Neural cell (in vitro differentiated cells): ENCODE results near the gene CDC42SE1. TPM values are rescaled to one million over a fixed set of nuclear protein-coding genes. Genes with fewer than 3 reads are reported as not detected.

Source experiments
- H2AFZ ChIP-seq: fragments of 200-600, 300-800 bp; sonication (generic), shearing (Covaris generic); 2 replicates; pipeline ENCODE4 v1.6.0; 2014; ENCODE audit warnings: low read depth, mild to moderate bottlenecking, antibody characterized with exemption, low read length, moderate library complexity
- H3F3A ChIP-seq: fragments of 200-600 bp; shearing (Covaris generic); 2 replicates; pipeline ENCODE4 v1.6.1; 2016; ENCODE audit warnings: mild to moderate bottlenecking, moderate library complexity, mixed read lengths, antibody characterized with exemption, low read length; ENCODE audit not compliant: insufficient read depth, poor library complexity, severe bottlenecking
- H3K27ac ChIP-seq: fragments of 200-600, 300-800 bp; sonication (generic), shearing (Covaris generic); 2 replicates; pipeline ENCODE4 v1.5.1; 2014; ENCODE audit warnings: mild to moderate bottlenecking, low read length, moderate library complexity
- H3K27me3 ChIP-seq: fragments of 300-800, 200-600 bp; sonication (generic), shearing (Covaris generic); 2 replicates; pipeline ENCODE4 v1.6.0; 2014; ENCODE audit warnings: mild to moderate bottlenecking, low read depth, low read length, moderate library complexity; ENCODE audit not compliant: insufficient read depth
- H3K36me3 ChIP-seq: fragments of 300-800, 200-600 bp; sonication (generic), shearing (Covaris generic); 2 replicates; pipeline ENCODE4 v1.5.1; 2014; ENCODE audit warnings: mild to moderate bottlenecking, antibody characterized with exemption, low read length, moderate library complexity; ENCODE audit not compliant: insufficient read depth
- H3K4me2 ChIP-seq: fragments of 300-800, 200-600 bp; sonication (generic), shearing (Covaris generic); 2 replicates; pipeline ENCODE4 v1.6.0; 2014; ENCODE audit warnings: mild to moderate bottlenecking, low read length
- H3K4me3 ChIP-seq: fragments of 300-800, 200-600 bp; sonication (generic), shearing (Covaris generic); 2 replicates; pipeline ENCODE4 v1.5.1; 2014; ENCODE audit warnings: mild to moderate bottlenecking, low read length, moderate library complexity
- H3K79me2 ChIP-seq: fragments of 200-600 bp; shearing (Covaris generic); replicated peaks from 2 replicates; pipeline ENCODE4 v1.6.0; 2014; ENCODE audit warnings: mild to moderate bottlenecking, low read length, moderate library complexity; ENCODE audit not compliant: insufficient read depth
- H3K9ac ChIP-seq: fragments of 300-800, 200-600 bp; sonication (generic), shearing (Covaris generic); 2 replicates; pipeline ENCODE4 v1.6.1; 2016; ENCODE audit warnings: mild to moderate bottlenecking, low read length, mixed read lengths
- H3K9me2 ChIP-seq: fragments of 200-600 bp; shearing (Covaris generic); 2 replicates; pipeline ENCODE4 v1.6.1; 2016; ENCODE audit warnings: mild to moderate bottlenecking, low read length, mixed read lengths; ENCODE audit not compliant: insufficient read depth
- H3K9me3 ChIP-seq: fragments of 200-600, 300-800 bp; sonication (generic), shearing (Covaris generic); 2 replicates; pipeline ENCODE4 v1.6.1; 2016; ENCODE audit warnings: mild to moderate bottlenecking, mixed run types, low read length, moderate library complexity, mixed read lengths
- H4K20me1 ChIP-seq: fragments of 200-600 bp; shearing (Covaris generic); 2 replicates; pipeline ENCODE4 v1.6.1; 2016; ENCODE audit warnings: mild to moderate bottlenecking, mixed run types; ENCODE audit not compliant: insufficient read depth
- CTCF ChIP-seq: fragments of 450-650 bp; IDR thresholded peaks from 2 replicates; pipeline ENCODE4 v1.5.1; 2014; ENCODE audit warnings: antibody characterized with exemption, mild to moderate bottlenecking, moderate library complexity; ENCODE audit not compliant: poor library complexity, severe bottlenecking
- EP300 ChIP-seq: fragments of 450-650 bp; conservative IDR thresholded peaks from 2 replicates; pipeline ENCODE4 v1.6.1; 2014; ENCODE audit warnings: antibody characterized with exemption, mild to moderate bottlenecking, moderate library complexity; ENCODE audit not compliant: poor library complexity, severe bottlenecking
- EZH2 ChIP-seq: fragments of 200-600, 300-800 bp; shearing (Covaris generic), sonication (generic); IDR thresholded peaks from 2 replicates; pipeline ENCODE4 v1.6.1; 2014; ENCODE audit warnings: antibody characterized with exemption, low read length, borderline replicate concordance, mild to moderate bottlenecking; ENCODE audit not compliant: insufficient read depth, poor library complexity, severe bottlenecking
- MXI1 ChIP-seq: fragments of 450-650 bp; conservative IDR thresholded peaks from 2 replicates; pipeline ENCODE4 v1.6.1; 2014; ENCODE audit warnings: antibody characterized with exemption, mild to moderate bottlenecking; ENCODE audit not compliant: poor library complexity, severe bottlenecking
- POLR2AphosphoS5 ChIP-seq: IDR thresholded peaks from 2 replicates; pipeline ENCODE4 v1.6.1; 2012
- RAD21 ChIP-seq: fragments of 450-650 bp; conservative IDR thresholded peaks from 2 replicates; pipeline ENCODE4 v1.6.1; 2014; ENCODE audit warnings: antibody characterized with exemption, mild to moderate bottlenecking, moderate library complexity
- REST ChIP-seq: IDR thresholded peaks from 2 replicates; pipeline ENCODE4 v1.6.1; 2012; ENCODE audit warnings: borderline replicate concordance
- SMC3 ChIP-seq: fragments of 450-650 bp; conservative IDR thresholded peaks from 2 replicates; pipeline ENCODE4 v1.6.1; 2014; ENCODE audit warnings: antibody characterized with exemption, mild to moderate bottlenecking, moderate library complexity; ENCODE audit not compliant: poor library complexity
- TAF1 ChIP-seq: IDR thresholded peaks from 2 replicates; pipeline ENCODE4 v1.6.1; 2012; ENCODE audit warnings: low read depth
- polyA plus RNA-seq: library from polyadenylated mRNA; depleted of rRNA; stranded (reverse); fragments of >200 nt; gene quantifications from 2 replicates; pipeline ENCODE4 v1.2.3, GENCODE V29; 2014

Gene CDC42SE1
- polyA plus RNA-seq, 1 donor from 2014 or later: 102 TPM

- H3K9ac ChIP-seq: no peak within 1 kb of the TSS
- no peaks in the 10 kb centered on the region for H4K20me1 ChIP-seq
- H3K9me3 ChIP-seq: no peaks in the 10 kb centered on the region
- H3K36me3 ChIP-seq: no peaks in the 10 kb centered on the region
- H3K4me2 ChIP-seq: no peak within 1 kb of the TSS
- no peak within 1 kb of the TSS for H3K27ac ChIP-seq
- no peaks in the 10 kb centered on the region for H3K9me2 ChIP-seq
- no peak within 1 kb of the TSS for H3K4me3 ChIP-seq
- TF ChIP-seq REST: no peak
- TF ChIP-seq RAD21: no peak
- TF ChIP-seq EP300: no peak
- TF ChIP-seq SMC3: no peak
- no peak for TF ChIP-seq MXI1
- no peak for TF ChIP-seq TAF1
- no peak for TF ChIP-seq CTCF
- no peak for TF ChIP-seq POLR2AphosphoS5
- no peak for TF ChIP-seq EZH2
- no peaks in the 10 kb centered on the region for H3F3A ChIP-seq
- H2AFZ ChIP-seq: no peak within 1 kb of the TSS
- H3K79me2 ChIP-seq: no peaks in the 10 kb centered on the region
- no peaks in the 10 kb centered on the region for H3K27me3 ChIP-seq
Observed at GRCh38 chr1:151036356-151036755, 23.1 kb downstream of the CDC42SE1 start, which contains the start of gene BNIPL. BNIPL (plus strand) TSS chr1:151036586; CDS start chr1:151036726, 140 bp downstream.

GRCh38 chr1:151035167-151035566, 24.3 kb downstream of the CDC42SE1 start:
- Histone ChIP-seq H3K36me3 (no peaks in the 10 kb centered on the region), H4K20me1 (no peaks in the 10 kb centered on the region), H3K27me3 (no peaks in the 10 kb centered on the region), H3F3A (no peaks in the 10 kb centered on the region), H3K4me3 (no peak overlapping the region), H2AFZ (no peak overlapping the region), H3K4me2 (no peak overlapping the region), H3K27ac (no peak overlapping the region), H3K79me2 (no peaks in the 10 kb centered on the region), H3K9ac (no peak overlapping the region), H3K9me3 (no peaks in the 10 kb centered on the region), H3K9me2 (no peaks in the 10 kb centered on the region)
- no peak for TF ChIP-seq EP300
- no peak for TF ChIP-seq RAD21
- TF ChIP-seq REST: no peak
- no peak for TF ChIP-seq POLR2AphosphoS5
- TF ChIP-seq CTCF: no peak
- TF ChIP-seq TAF1: no peak
- no peak for TF ChIP-seq SMC3
- no peak for TF ChIP-seq MXI1
- TF ChIP-seq EZH2: no peak
